C1 segment of cervical spinal cord (tissue), 14 donors: Measurements from ENCODE around the gene HNRNPA1.
"Not testable (repeated sequence)": the region's sequence is repeated elsewhere in the genome, so short reads cannot be mapped to it uniquely, and the experiment has no call there.

Experiments
- DNase-seq, 14 donors: peaks; one replicate each; lab custom pipeline; 2025; lab: John Stamatoyannopoulos, UW

The HNRNPA1 gene

GRCh38 chr12:54276368-54276767 is 4.2 kb upstream of the HNRNPA1 start:
- no peak for DNase-seq

- peak in 2 of 14 donors; percentile 2 to 17 for DNase-seq
Measured at GRCh38 chr12:54277823-54278276, 2.7 kb upstream of the HNRNPA1 start.

- no peak for DNase-seq
Measured at GRCh38 chr12:54279227-54279631, 1.3 kb upstream of the HNRNPA1 start.

GRCh38 chr12:54279632-54280467 is 676 bp upstream of the HNRNPA1 start, which contains the start of gene CBX5:
TSS of gene CBX5 (minus strand) at chr12:54280122. CDS start at chr12:54257650, 22,472 bp downstream.
- peak; percentile 88 to 100 (median 98) for DNase-seq

GRCh38 chr12:54281261-54281638 is 724 bp downstream of the HNRNPA1 start:
- DNase-seq: not testable (repeated sequence)

- DNase-seq: not testable (repeated sequence)
Measured at GRCh38 chr12:54281694-54282093, 1.2 kb downstream of the HNRNPA1 start.

- no peak for DNase-seq
Measured at GRCh38 chr12:54282949-54283593, 2.5 kb downstream of the HNRNPA1 start.

- DNase-seq: not testable (repeated sequence)
Measured at GRCh38 chr12:54284070-54284780, 3.7 kb downstream of the HNRNPA1 start.

- DNase-seq: no peak
Measured at GRCh38 chr12:54285150-54286041, 4.9 kb downstream of the HNRNPA1 start.

- DNase-seq: no peak
Measured at GRCh38 chr12:54286042-54287030, 5.8 kb downstream of the HNRNPA1 start.

GRCh38 chr12:54287261-54288157 is 7.0 kb downstream of the HNRNPA1 start:
- DNase-seq: peak in 1 of 14 donors; percentile 19

- DNase-seq: no peak
Measured at GRCh38 chr12:54292083-54292930, 11.8 kb downstream of the HNRNPA1 start.

- no peak for DNase-seq
Measured at GRCh38 chr12:54292931-54293241, 12.4 kb downstream of the HNRNPA1 start.

GRCh38 chr12:54294152-54294952 is 13.8 kb downstream of the HNRNPA1 start:
- peak in 11 of 14 donors; percentile 10 to 81 (median 49) for DNase-seq

- peak in 1 of 14 donors; percentile 41 for DNase-seq
Measured at GRCh38 chr12:54294953-54295566, 14.5 kb downstream of the HNRNPA1 start.

GRCh38 chr12:54296393-54297099 is 16.0 kb downstream of the HNRNPA1 start:
- no peak for DNase-seq
